GM12801 (cell line): ENCODE data around the gene SDK1.

Experiments
- TF ChIP-seq, protein P1 (sequence below): IDR thresholded peaks from one replicate; pipeline ENCODE4 v1.5.1; 2011; ENCODE audit warnings: control low read depth; ENCODE audit not compliant: insufficient read length; ENCODE audit errors: extremely low read depth

Gene SDK1

GRCh38 chr7:4225361-4225771 is 924.3 kb downstream of the SDK1 start:
- TF ChIP-seq, protein P1, sequence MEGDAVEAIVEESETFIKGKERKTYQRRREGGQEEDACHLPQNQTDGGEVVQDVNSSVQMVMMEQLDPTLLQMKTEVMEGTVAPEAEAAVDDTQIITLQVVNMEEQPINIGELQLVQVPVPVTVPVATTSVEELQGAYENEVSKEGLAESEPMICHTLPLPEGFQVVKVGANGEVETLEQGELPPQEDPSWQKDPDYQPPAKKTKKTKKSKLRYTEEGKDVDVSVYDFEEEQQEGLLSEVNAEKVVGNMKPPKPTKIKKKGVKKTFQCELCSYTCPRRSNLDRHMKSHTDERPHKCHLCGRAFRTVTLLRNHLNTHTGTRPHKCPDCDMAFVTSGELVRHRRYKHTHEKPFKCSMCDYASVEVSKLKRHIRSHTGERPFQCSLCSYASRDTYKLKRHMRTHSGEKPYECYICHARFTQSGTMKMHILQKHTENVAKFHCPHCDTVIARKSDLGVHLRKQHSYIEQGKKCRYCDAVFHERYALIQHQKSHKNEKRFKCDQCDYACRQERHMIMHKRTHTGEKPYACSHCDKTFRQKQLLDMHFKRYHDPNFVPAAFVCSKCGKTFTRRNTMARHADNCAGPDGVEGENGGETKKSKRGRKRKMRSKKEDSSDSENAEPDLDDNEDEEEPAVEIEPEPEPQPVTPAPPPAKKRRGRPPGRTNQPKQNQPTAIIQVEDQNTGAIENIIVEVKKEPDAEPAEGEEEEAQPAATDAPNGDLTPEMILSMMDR, result no peak

DNA sequence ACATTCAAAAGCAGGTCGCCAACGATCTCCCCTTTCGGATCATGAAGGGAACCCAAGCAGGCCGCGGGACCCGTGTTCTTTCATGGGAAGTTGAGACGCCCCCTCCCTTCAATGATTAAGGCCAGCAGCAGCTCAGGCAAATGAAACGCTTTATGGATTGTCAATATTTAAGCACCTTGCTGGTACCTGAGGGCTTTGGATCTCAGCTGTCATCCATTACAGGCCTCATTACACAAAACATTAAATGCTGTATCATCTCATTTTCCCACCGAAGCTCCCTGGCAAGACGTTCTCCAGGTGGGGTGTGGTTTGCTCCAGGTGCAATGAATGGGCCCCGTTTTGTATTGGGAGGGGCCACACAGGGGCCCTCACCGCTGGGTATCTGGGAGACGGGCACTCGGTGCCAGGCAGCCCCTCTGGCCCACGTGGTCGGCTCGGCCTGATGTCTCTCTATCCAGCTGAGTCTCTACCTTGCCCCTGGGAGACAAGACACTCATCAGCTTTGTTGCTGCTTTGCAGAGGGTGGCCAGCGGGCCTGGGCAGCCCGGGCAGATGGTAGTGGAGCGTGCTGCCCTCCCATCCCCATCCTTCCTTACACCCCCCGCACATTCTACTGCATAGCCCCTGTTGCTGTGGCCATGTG is 925.0 kb downstream of the SDK1 start:
- TF ChIP-seq, protein P1, result no peak

DNA sequence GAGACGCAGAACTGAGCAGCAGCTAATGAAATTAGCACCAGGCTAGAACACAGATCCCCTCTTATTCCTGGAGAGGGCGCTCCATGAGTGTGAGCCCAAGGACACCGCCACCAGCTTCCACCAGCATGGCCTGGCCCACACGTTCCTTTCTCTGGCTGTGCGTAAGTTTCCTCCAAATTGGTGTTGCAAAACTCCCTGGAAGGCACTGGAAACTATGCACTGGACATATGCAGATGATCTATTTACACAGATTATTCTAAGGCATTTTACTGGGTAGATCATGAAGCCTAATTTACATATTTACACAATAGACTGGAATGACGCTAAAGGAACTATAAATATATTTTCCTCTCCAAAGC is 925.5 kb downstream of the SDK1 start:
- TF ChIP-seq, protein P1, result no peak

DNA sequence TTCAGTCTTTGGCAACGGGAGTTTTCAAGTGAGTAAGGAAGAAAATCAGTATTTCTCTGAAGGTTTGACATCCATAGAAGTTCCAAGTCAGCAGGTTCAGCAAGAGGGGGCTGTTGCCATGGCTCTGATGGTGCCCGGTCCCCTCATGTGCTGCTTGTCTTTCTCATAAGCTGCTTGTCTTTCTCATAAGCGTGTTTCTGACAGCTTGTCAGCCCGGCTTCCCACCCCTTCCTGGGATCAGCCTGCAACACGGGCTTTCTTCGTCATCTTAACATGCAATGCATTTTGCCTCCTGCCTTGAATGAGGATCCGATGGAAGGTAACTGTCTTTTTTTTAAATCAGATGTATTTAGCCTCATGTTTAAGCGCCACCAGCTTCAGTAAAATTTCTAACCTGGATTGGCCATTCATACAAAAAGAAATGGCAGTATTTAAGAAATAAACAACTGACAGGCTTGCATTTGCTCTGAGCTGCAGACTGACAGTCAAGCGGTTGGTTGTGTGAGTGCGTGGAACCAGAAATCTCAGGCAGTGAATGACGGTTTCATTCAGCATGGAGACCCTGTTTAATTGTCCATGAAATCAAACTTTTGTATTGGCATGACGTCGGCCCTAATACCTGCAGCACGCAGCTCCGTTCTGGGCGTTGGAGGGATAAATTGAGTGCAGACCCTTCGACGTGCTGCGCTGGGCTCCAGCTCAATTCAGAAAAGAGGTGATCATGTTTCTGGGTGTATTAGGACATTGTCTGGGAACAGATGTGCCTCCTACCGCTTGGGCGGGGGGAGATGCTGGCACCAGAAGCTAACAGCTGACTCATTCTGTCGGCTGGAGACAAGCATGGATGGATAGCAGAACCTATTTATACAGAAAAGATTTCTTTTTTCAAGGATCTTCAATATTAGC is 926.3 kb downstream of the SDK1 start:
- TF ChIP-seq, protein P1, result no peak

DNA sequence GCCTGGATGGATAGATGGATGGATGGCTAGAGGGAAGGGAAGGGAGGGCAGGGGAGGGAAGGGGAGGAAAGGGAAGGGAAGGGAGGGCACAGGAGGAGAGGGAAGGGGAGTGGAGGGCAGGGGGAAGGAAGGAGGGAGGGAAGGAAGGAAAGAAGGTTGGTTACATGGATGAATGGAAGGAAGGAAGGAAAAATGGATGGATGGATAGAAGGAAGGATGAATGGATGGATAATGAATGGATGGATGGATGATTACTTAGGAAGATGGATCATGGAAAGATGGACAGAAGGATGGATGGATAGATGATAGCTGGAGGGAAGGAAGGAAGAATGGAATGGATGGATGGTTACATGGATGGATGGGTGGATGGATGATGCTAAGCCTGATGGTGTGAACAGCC is 929.3 kb downstream of the SDK1 start:
- TF ChIP-seq, protein P1, result no peak

DNA sequence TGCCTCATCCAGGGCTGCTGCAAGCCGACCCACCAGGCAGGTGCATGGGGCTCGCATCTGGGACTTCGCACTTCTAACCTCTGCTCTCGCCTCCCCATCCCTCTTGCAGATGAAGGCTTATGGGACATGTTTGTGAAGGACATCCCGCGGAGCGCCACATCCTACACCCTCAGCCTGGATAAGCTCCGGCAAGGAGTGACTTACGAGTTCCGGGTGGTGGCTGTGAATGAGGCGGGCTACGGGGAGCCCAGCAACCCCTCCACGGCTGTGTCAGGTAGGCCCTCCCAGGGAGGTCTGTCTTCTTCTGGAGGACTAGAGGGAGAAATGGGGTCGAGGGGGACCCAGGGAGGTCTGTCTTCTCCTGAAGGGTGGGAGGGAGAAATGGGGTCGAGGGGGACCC is 932.1 kb downstream of the SDK1 start:
- TF ChIP-seq, protein P1, result no peak

DNA sequence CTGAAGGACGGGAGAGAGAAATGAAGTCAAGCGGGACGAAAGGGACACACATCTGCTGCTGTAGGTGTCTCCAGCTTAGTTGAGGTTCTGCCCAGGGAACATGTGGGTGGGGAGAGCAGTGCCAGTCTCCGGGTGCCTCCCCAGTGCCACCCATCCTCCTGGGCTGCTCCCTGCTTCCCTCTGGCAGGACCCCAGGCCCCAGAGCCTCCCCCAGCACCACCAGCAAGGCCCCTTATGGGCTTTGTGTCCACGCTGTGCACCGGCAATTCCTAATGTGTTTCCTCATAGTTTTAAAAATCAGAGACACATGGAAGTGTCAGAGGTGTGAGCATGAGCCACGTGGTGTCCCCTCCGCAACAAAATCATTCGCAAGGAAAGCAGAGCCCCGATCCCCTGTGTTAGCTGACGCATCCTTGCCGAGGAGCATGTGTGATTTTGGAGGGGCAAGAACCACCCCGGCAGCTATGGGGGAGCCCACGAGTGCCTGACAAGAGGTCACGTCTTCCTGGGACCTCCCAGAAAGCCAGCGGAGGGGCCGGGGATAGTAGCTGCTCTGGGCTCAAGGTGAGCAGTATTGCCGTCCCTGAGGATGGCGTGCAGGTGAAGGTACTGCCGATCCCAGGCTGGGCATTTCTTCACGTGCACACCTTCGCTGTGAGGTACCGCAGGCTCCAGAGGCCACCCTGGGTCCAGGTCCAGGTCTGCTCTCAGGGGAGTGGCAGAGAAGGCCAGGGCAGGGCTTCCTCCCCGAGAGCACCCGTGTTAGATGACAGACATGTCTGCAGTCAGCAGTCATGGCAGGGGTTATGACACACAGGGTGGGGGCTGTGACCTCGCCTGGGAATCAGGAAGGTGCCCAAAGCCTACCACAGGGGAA is 932.8 kb downstream of the SDK1 start:
- TF ChIP-seq, protein P1, result no peak
